Measurements from ENCODE around the gene SEPTIN10. TPM values are rescaled to one million over a fixed set of nuclear protein-coding genes. Genes with fewer than 3 reads are reported as not detected.

SEPTIN10 gene
- total and polyA plus RNA-seq, 2 experiments from 2014 or later, result 52.3 to 85.1 TPM

DNA sequence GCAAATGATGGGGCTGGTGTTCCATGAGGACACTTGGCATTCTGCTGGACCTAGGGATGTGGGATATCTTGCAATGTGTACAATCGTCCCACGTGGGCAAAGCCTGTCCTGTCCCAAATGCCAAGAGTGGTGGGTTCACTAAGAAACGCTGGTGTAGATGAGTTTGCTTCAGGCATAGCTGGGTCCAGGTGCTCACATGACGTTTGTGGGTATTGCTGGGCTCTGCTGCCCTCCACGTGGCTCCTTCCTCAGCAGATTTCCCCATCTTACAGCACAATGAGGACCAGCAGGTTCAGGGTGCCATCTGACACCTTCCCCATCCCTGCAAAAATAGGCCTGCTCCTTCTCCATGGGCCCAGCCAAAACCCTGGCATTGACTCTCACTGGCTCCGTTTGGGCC, 105.9 kb downstream of the SEPTIN10 start (continued):
- TF ChIP-seq CREB1 (CRISPR knock-in tag; IDR thresholded peaks at IDR 0.05; ENCODE audit: low read depth), result no peak
- TF ChIP-seq EZH2 (IDR thresholded peaks at IDR 0.05; ENCODE audit: low read depth, unreplicated experiment), result no peak
- no peak for TF ChIP-seq EZH2phosphoT487 (IDR thresholded peaks at IDR 0.05; ENCODE audit: unreplicated experiment)
- no peak for TF ChIP-seq STAT1 (IDR thresholded peaks at IDR 0.05; ENCODE audit: unreplicated experiment)

DNA sequence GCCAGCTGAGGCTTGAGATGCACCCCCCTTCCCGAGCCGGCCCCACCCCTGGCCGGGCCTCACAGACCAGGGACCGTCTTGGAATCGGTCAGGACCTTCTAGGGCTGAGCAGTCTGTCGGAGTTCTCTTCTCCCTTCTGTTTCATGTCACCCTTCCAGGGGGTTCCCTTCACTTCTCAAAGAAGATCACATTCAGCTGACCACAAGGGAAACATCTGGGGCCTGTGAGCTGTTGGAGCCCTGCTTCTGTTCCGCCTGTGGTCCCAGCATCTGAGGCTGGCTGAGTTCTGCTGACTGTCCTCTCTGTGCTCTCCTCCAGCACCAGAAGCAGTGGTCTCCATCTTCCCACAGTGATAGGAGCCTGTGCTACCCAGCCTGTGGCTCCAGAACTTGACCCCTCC, 106.5 kb downstream of the SEPTIN10 start:
- H3K27ac ChIP-seq (ENCODE audit: low read depth), result no peak overlapping the region
- no peaks in the 10 kb centered on the region for H3K27me3 ChIP-seq (ENCODE audit: insufficient read depth)
- no peak overlapping the region for H2AFZ ChIP-seq
- Mint-ChIP-seq H3K4me3 (no peak overlapping the region), H3K4me1 (peaks cover 11% of the 10 kb centered on the region), H3K9me3 (no peaks in the 10 kb centered on the region), H3K27ac (no peak overlapping the region), H3K27me3 (ENCODE audit: insufficient read depth, low read depth, poor library complexity) (peaks cover 5% of the 10 kb centered on the region), H3K36me3 (ENCODE audit: low read depth) (no peaks in the 10 kb centered on the region)
- no peaks in the 10 kb centered on the region for H3K79me2 ChIP-seq (replicated peaks; ENCODE audit: insufficient read depth)
- H3K4me2 ChIP-seq, result no peak overlapping the region
- H3F3A ChIP-seq (replicated peaks; ENCODE audit: low read depth), result no peaks in the 10 kb centered on the region
- no peaks in the 10 kb centered on the region for H4K20me1 ChIP-seq (replicated peaks; ENCODE audit: insufficient read depth)
- no peak for ATAC-seq
- TF ChIP-seq EZH2 (IDR thresholded peaks at IDR 0.05; ENCODE audit: low read depth, unreplicated experiment), result no peak
- no peak for TF ChIP-seq STAT1 (IDR thresholded peaks at IDR 0.05; ENCODE audit: unreplicated experiment)
- TF ChIP-seq, protein P1, sequence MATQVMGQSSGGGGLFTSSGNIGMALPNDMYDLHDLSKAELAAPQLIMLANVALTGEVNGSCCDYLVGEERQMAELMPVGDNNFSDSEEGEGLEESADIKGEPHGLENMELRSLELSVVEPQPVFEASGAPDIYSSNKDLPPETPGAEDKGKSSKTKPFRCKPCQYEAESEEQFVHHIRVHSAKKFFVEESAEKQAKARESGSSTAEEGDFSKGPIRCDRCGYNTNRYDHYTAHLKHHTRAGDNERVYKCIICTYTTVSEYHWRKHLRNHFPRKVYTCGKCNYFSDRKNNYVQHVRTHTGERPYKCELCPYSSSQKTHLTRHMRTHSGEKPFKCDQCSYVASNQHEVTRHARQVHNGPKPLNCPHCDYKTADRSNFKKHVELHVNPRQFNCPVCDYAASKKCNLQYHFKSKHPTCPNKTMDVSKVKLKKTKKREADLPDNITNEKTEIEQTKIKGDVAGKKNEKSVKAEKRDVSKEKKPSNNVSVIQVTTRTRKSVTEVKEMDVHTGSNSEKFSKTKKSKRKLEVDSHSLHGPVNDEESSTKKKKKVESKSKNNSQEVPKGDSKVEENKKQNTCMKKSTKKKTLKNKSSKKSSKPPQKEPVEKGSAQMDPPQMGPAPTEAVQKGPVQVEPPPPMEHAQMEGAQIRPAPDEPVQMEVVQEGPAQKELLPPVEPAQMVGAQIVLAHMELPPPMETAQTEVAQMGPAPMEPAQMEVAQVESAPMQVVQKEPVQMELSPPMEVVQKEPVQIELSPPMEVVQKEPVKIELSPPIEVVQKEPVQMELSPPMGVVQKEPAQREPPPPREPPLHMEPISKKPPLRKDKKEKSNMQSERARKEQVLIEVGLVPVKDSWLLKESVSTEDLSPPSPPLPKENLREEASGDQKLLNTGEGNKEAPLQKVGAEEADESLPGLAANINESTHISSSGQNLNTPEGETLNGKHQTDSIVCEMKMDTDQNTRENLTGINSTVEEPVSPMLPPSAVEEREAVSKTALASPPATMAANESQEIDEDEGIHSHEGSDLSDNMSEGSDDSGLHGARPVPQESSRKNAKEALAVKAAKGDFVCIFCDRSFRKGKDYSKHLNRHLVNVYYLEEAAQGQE (IDR thresholded peaks at IDR 0.05; ENCODE audit: unreplicated experiment), result no peak
- TF ChIP-seq, protein P2, sequence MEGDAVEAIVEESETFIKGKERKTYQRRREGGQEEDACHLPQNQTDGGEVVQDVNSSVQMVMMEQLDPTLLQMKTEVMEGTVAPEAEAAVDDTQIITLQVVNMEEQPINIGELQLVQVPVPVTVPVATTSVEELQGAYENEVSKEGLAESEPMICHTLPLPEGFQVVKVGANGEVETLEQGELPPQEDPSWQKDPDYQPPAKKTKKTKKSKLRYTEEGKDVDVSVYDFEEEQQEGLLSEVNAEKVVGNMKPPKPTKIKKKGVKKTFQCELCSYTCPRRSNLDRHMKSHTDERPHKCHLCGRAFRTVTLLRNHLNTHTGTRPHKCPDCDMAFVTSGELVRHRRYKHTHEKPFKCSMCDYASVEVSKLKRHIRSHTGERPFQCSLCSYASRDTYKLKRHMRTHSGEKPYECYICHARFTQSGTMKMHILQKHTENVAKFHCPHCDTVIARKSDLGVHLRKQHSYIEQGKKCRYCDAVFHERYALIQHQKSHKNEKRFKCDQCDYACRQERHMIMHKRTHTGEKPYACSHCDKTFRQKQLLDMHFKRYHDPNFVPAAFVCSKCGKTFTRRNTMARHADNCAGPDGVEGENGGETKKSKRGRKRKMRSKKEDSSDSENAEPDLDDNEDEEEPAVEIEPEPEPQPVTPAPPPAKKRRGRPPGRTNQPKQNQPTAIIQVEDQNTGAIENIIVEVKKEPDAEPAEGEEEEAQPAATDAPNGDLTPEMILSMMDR (conservative IDR thresholded peaks at IDR 0.05; ENCODE audit: low read depth in 2 of 2), result no peak
- TF ChIP-seq EZH2phosphoT487 (IDR thresholded peaks at IDR 0.05; ENCODE audit: unreplicated experiment), result no peak
- no peak for TF ChIP-seq JUNB (IDR thresholded peaks at IDR 0.05; ENCODE audit: unreplicated experiment)
- no peak for TF ChIP-seq ZNF114 (CRISPR knock-in tag; IDR thresholded peaks at IDR 0.05)
- TF ChIP-seq, protein P3, sequence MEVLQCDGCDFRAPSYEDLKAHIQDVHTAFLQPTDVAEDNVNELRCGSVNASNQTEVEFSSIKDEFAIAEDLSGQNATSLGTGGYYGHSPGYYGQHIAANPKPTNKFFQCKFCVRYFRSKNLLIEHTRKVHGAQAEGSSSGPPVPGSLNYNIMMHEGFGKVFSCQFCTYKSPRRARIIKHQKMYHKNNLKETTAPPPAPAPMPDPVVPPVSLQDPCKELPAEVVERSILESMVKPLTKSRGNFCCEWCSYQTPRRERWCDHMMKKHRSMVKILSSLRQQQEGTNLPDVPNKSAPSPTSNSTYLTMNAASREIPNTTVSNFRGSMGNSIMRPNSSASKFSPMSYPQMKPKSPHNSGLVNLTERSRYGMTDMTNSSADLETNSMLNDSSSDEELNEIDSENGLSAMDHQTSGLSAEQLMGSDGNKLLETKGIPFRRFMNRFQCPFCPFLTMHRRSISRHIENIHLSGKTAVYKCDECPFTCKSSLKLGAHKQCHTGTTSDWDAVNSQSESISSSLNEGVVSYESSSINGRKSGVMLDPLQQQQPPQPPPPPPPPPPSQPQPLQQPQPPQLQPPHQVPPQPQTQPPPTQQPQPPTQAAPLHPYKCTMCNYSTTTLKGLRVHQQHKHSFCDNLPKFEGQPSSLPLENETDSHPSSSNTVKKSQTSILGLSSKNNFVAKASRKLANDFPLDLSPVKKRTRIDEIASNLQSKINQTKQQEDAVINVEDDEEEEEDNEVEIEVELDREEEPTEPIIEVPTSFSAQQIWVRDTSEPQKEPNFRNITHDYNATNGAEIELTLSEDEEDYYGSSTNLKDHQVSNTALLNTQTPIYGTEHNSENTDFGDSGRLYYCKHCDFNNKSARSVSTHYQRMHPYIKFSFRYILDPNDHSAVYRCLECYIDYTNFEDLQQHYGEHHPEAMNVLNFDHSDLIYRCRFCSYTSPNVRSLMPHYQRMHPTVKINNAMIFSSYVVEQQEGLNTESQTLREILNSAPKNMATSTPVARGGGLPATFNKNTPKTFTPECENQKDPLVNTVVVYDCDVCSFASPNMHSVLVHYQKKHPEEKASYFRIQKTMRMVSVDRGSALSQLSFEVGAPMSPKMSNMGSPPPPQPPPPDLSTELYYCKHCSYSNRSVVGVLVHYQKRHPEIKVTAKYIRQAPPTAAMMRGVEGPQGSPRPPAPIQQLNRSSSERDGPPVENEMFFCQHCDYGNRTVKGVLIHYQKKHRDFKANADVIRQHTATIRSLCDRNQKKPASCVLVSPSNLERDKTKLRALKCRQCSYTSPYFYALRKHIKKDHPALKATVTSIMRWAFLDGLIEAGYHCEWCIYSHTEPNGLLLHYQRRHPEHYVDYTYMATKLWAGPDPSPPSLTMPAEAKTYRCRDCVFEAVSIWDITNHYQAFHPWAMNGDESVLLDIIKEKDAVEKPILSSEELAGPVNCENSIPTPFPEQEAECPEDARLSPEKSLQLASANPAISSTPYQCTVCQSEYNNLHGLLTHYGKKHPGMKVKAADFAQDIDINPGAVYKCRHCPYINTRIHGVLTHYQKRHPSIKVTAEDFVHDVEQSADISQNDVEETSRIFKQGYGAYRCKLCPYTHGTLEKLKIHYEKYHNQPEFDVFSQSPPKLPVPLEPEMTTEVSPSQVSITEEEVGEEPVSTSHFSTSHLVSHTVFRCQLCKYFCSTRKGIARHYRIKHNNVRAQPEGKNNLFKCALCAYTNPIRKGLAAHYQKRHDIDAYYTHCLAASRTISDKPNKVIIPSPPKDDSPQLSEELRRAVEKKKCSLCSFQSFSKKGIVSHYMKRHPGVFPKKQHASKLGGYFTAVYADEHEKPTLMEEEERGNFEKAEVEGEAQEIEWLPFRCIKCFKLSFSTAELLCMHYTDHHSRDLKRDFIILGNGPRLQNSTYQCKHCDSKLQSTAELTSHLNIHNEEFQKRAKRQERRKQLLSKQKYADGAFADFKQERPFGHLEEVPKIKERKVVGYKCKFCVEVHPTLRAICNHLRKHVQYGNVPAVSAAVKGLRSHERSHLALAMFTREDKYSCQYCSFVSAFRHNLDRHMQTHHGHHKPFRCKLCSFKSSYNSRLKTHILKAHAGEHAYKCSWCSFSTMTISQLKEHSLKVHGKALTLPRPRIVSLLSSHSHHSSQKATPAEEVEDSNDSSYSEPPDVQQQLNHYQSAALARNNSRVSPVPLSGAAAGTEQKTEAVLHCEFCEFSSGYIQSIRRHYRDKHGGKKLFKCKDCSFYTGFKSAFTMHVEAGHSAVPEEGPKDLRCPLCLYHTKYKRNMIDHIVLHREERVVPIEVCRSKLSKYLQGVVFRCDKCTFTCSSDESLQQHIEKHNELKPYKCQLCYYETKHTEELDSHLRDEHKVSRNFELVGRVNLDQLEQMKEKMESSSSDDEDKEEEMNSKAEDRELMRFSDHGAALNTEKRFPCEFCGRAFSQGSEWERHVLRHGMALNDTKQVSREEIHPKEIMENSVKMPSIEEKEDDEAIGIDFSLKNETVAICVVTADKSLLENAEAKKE (CRISPR knock-in tag; IDR thresholded peaks at IDR 0.05), result no peak
- TF ChIP-seq, protein P4, sequence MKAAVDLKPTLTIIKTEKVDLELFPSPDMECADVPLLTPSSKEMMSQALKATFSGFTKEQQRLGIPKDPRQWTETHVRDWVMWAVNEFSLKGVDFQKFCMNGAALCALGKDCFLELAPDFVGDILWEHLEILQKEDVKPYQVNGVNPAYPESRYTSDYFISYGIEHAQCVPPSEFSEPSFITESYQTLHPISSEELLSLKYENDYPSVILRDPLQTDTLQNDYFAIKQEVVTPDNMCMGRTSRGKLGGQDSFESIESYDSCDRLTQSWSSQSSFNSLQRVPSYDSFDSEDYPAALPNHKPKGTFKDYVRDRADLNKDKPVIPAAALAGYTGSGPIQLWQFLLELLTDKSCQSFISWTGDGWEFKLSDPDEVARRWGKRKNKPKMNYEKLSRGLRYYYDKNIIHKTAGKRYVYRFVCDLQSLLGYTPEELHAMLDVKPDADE (IDR thresholded peaks at IDR 0.05), result no peak
- no peak for TF ChIP-seq NANOG (IDR thresholded peaks at IDR 0.05; ENCODE audit: borderline replicate concordance)
- no peak for TF ChIP-seq POLR2AphosphoS5 (IDR thresholded peaks at IDR 0.05; ENCODE audit: low read depth)
- no peak for TF ChIP-seq CREB1 (CRISPR knock-in tag; IDR thresholded peaks at IDR 0.05; ENCODE audit: low read depth)
- no peak for TF ChIP-seq ZNF331 (CRISPR knock-in tag; IDR thresholded peaks at IDR 0.05; ENCODE audit: low read depth)
- H3K36me3 ChIP-seq (ENCODE audit: insufficient read depth), result no peaks in the 10 kb centered on the region
- no peaks in the 10 kb centered on the region for H3K9me2 ChIP-seq (ENCODE audit: insufficient read depth)
- no peak overlapping the region for H3K4me3 ChIP-seq
- H3K4me1 ChIP-seq (ENCODE audit: insufficient read depth), result no peaks in the 10 kb centered on the region
- no peak for DNase-seq (ENCODE audit: low spot score)
